DND-41 (cell line): ENCODE data around the gene CACNA1F.

ENCODE experiments used
- EZH2 ChIP-seq: IDR thresholded peaks from 3 replicates; pipeline ENCODE4 v1.6.1; 2012; ENCODE audit warnings: borderline replicate concordance, low read depth, mild to moderate bottlenecking, moderate library complexity, low read length, inconsistent platforms; ENCODE audit not compliant: severe bottlenecking
- TF ChIP-seq, protein P1 (sequence below): IDR thresholded peaks from 2 replicates; pipeline ENCODE4 v1.5.1; 2012; ENCODE audit warnings: borderline replicate concordance, low read length, moderate library complexity, mild to moderate bottlenecking; ENCODE audit not compliant: poor library complexity, severe bottlenecking; ENCODE audit errors: extremely low read depth

DNA sequence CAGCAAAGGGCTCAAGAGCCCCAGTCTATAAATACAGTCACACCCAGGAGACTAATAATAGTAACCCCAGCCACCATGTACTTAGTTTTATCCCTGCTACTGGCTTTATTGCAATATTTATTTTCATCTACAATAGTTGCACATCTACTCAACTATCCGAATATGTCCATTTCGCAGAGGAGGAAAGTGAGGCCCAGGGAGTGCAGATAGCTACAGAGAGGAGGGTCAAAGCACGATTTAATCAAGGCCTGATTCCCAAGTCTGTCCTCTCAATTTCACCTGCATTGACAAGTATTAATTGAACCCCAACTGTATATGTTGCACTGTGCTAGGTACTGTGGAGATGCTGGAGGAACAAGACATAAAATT lies 65.4 kb downstream of the CACNA1F start:
- TF ChIP-seq, protein P1, sequence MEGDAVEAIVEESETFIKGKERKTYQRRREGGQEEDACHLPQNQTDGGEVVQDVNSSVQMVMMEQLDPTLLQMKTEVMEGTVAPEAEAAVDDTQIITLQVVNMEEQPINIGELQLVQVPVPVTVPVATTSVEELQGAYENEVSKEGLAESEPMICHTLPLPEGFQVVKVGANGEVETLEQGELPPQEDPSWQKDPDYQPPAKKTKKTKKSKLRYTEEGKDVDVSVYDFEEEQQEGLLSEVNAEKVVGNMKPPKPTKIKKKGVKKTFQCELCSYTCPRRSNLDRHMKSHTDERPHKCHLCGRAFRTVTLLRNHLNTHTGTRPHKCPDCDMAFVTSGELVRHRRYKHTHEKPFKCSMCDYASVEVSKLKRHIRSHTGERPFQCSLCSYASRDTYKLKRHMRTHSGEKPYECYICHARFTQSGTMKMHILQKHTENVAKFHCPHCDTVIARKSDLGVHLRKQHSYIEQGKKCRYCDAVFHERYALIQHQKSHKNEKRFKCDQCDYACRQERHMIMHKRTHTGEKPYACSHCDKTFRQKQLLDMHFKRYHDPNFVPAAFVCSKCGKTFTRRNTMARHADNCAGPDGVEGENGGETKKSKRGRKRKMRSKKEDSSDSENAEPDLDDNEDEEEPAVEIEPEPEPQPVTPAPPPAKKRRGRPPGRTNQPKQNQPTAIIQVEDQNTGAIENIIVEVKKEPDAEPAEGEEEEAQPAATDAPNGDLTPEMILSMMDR, result no peak
- no peak for TF ChIP-seq EZH2
